NOMO-1 treated with dmso at 0.1 percent for 144 hours (cell line): Measurements from ENCODE around the gene ENTHD1.

Experiments used
- DNase-seq: peaks from one replicate; lab custom pipeline; 2025; ENCODE audit not compliant: unreplicated experiment; lab: John Stamatoyannopoulos, UW

Gene ENTHD1

GRCh38 chr22:39893526-39893925, at the start of gene ENTHD1:
ENTHD1 (minus strand) TSS chr22:39893760; CDS start chr22:39887748, 6,012 bp downstream.
- no peak for DNase-seq

- no peak for DNase-seq
These were observed 49.8 kb upstream of the ENTHD1 start for GRCh38 chr22:39943337-39943736.

- peak; percentile 88 for DNase-seq
These were observed 49.1 kb upstream of the ENTHD1 start for GRCh38 chr22:39942439-39943230.

- no peak for DNase-seq
These were observed 48.0 kb upstream of the ENTHD1 start for GRCh38 chr22:39941601-39942000.

GRCh38 chr22:39940757-39941305, 47.3 kb upstream of the ENTHD1 start:
- DNase-seq = no peak

GRCh38 chr22:39939830-39940229, 46.3 kb upstream of the ENTHD1 start:
- DNase-seq = no peak

- no peak for DNase-seq
These were observed 45.0 kb upstream of the ENTHD1 start for GRCh38 chr22:39938509-39939111.

- DNase-seq = no peak
These were observed 44.3 kb upstream of the ENTHD1 start for GRCh38 chr22:39937906-39938305.

- no peak for DNase-seq
These were observed 43.1 kb upstream of the ENTHD1 start for GRCh38 chr22:39936523-39937145.

GRCh38 chr22:39935612-39936011, 42.1 kb upstream of the ENTHD1 start:
- no peak for DNase-seq

- no peak for DNase-seq
These were observed 41.6 kb upstream of the ENTHD1 start for GRCh38 chr22:39935116-39935515.

GRCh38 chr22:39933741-39934140, 40.2 kb upstream of the ENTHD1 start:
- DNase-seq = no peak

- peak; percentile 19 for DNase-seq
These were observed 39.5 kb upstream of the ENTHD1 start for GRCh38 chr22:39932918-39933649.

GRCh38 chr22:39932166-39932565, 38.6 kb upstream of the ENTHD1 start:
- no peak for DNase-seq

GRCh38 chr22:39931251-39931650, 37.7 kb upstream of the ENTHD1 start:
- no peak for DNase-seq

- DNase-seq = no peak
These were observed 35.3 kb upstream of the ENTHD1 start for GRCh38 chr22:39928536-39929520.

GRCh38 chr22:39927544-39927943, 34.0 kb upstream of the ENTHD1 start:
- DNase-seq = no peak

- DNase-seq = no peak
These were observed 33.2 kb upstream of the ENTHD1 start for GRCh38 chr22:39926753-39927152.

GRCh38 chr22:39925909-39926679, 32.5 kb upstream of the ENTHD1 start:
- no peak for DNase-seq
